Upper lobe of left lung (tissue), 6 donors: ENCODE results near the gene KIF1C. TPM values are rescaled to one million over a fixed set of nuclear protein-coding genes. Genes with fewer than 3 reads are reported as not detected.
A peak's percentile ranks its signal among the peaks of the same experiment; 100 is the strongest.

Experiments
- ATAC-seq, 2 donors: fragments of 200-7000 bp; cut with Tn5 transposase; one replicate each; pipeline ENCODE4 v1.9.1; 2022; ENCODE audit warnings: mild to moderate bottlenecking in 2 of 2, moderate library complexity in 2 of 2; ENCODE audit not compliant: low FRiP score in 2 of 2
- DNase-seq, 2 donors: peaks; one replicate each; pipeline ENCODE4 v3.0.0-alpha.2; 2019 to 2020
- H3K27ac ChIP-seq, 4 donors: fragments of 200-600 bp; sonication (generic); one replicate each; pipeline ENCODE4 v1.5.1; 2016 to 2019
- H3K27me3 ChIP-seq, 4 donors: fragments of 200-600 bp; sonication (generic); one replicate each; pipeline ENCODE4 v1.5.1; 2017 to 2019
- H3K36me3 ChIP-seq, 4 donors: fragments of 200-600 bp; sonication (generic); one replicate each; pipeline ENCODE4 v1.5.1; 2016 to 2019
- H3K4me1 ChIP-seq, 4 donors: fragments of 200-600 bp; sonication (generic); one replicate each; pipeline ENCODE4 v1.5.1; 2018 to 2019
- H3K4me3 ChIP-seq, 4 donors: fragments of 200-600 bp; sonication (generic); one replicate each; pipeline ENCODE4 v1.5.1; 2017 to 2019; ENCODE audit warnings: mild to moderate bottlenecking in 2 of 4, moderate library complexity in 1 of 4
- H3K9me3 ChIP-seq, 4 donors: fragments of 200-600 bp; sonication (generic); one replicate each; pipeline ENCODE4 v1.5.1; 2018 to 2019
- CTCF ChIP-seq, 6 experiments: fragments of 450-650 bp in 4 of 6; fragments of 200-600 bp in 2 of 6; sonication (generic) in 2 of 6; IDR thresholded peaks; one replicate each; pipeline ENCODE4 v1.5.1; 2016 to 2019; ENCODE audit warnings: antibody characterized with exemption in 6 of 6
- EP300 ChIP-seq, 4 donors: sonication (generic); formaldehyde crosslinking; IDR thresholded peaks; one replicate each; pipeline ENCODE4 v1.5.1; 2017; ENCODE audit warnings: antibody characterized with exemption in 4 of 4, control low read depth in 2 of 4
- POLR2A ChIP-seq, 4 donors: fragments of 450-650 bp; IDR thresholded peaks; one replicate each; pipeline ENCODE4 v1.5.1; 2016 to 2017; ENCODE audit warnings: antibody characterized with exemption in 4 of 4, mild to moderate bottlenecking in 2 of 4
- POLR2AphosphoS5 ChIP-seq, 2 donors: sonication (generic); formaldehyde crosslinking; IDR thresholded peaks; one replicate each; pipeline ENCODE4 v1.5.1; 2017; ENCODE audit warnings: antibody characterized with exemption in 2 of 2
- WGBS, 2 donors: methylation state at CpG; one replicate each; pipeline ENCODE4 v1.1.5; 2017 to 2018; 5-methylcytosine and 5-hydroxymethylcytosine counted together
- total RNA-seq, 6 donors: library from RNA; depleted of rRNA in 4 of 6; stranded (reverse); fragments of >200 nt in 4 of 6; gene quantifications; one replicate each; pipeline versions ENCODE4 v1.1.0 to v1.2.1, GENCODE V29; 2016 to 2021
- donor health status: DM: no; HTN: no; CAD: no; lungs with moderate emphysema.
- donor health status: DM: no; HTN: yes; CAD: no; lungs with severe emphysema.

The KIF1C gene
- total RNA-seq, 6 donors from 2014 or later, result 130 to 270 (median 206) TPM

- peak overlapping the region; percentile 90 to 99 (median 95) for H3K27ac ChIP-seq
- DNase-seq (no peak), ATAC-seq (no peak)
- peaks cover 22 to 29% (median 22%) of the 10 kb centered on the region in 4 donors for H3K4me1 ChIP-seq
- no peaks in the 10 kb centered on the region for H3K27me3 ChIP-seq
- 29 to 32% methylated on average over 5 of the region's 5 CpGs for WGBS, 2 donors
- H3K36me3 ChIP-seq, result peaks cover 0 to 41% (median 25%) of the 10 kb centered on the region in 4 donors
- no peaks in the 10 kb centered on the region for H3K9me3 ChIP-seq
- TF ChIP-seq EP300 (IDR thresholded peaks at IDR 0.05) (no peak), POLR2AphosphoS5 (IDR thresholded peaks at IDR 0.05) (peak; percentile 37 to 42), CTCF (IDR thresholded peaks at IDR 0.05) (no peak), POLR2A (IDR thresholded peaks at IDR 0.05) (no peak)
- peak overlapping the region; percentile 90 to 98 (median 96) for H3K4me3 ChIP-seq
Observed at GRCh38 chr17:4986403-4986802, 11.3 kb upstream of the KIF1C start.

- peaks cover 22 to 29% (median 22%) of the 10 kb centered on the region in 4 donors for H3K4me1 ChIP-seq
- peak; percentile 76 to 91 for TF ChIP-seq POLR2AphosphoS5 (IDR thresholded peaks at IDR 0.05)
- TF ChIP-seq POLR2A (IDR thresholded peaks at IDR 0.05), result peak in 3 of 4 donors; percentile 58 to 84 (median 84)
- peak; percentile 73 to 97 (median 92) for TF ChIP-seq CTCF (IDR thresholded peaks at IDR 0.05)
- no peak for TF ChIP-seq EP300 (IDR thresholded peaks at IDR 0.05)
- peak within 1 kb of the TSS; percentile 90 to 98 (median 96) for H3K4me3 ChIP-seq
- 0 to 1% methylated on average over 1 to 54 of the region's 78 CpGs for WGBS, 2 donors
- H3K36me3 ChIP-seq, result peaks cover 0 to 34% (median 19%) of the 10 kb centered on the region in 4 donors
- peak; percentile 92 to 97 for DNase-seq
- H3K27ac ChIP-seq, result peak within 1 kb of the TSS; percentile 90 to 99 (median 95)
- H3K27me3 ChIP-seq, result no peaks in the 10 kb centered on the region
- peak; percentile 93 to 97 for ATAC-seq
- no peaks in the 10 kb centered on the region for H3K9me3 ChIP-seq
Observed at GRCh38 chr17:4986951-4987766, 10.6 kb upstream of the KIF1C start, which contains the start of gene CAMTA2. Gene CAMTA2, minus strand, starts transcription at chr17:4987675. Its CDS starts 1,453 bp downstream, at chr17:4986222.

- Histone ChIP-seq H3K36me3 (peaks cover 0 to 26% (median 11%) of the 10 kb centered on the region in 4 donors), H3K4me3 (peak overlapping the region; percentile 90 to 98 (median 96)), H3K9me3 (no peaks in the 10 kb centered on the region), H3K4me1 (peaks cover 22 to 29% (median 22%) of the 10 kb centered on the region in 4 donors), H3K27ac (peak overlapping the region; percentile 90 to 99 (median 95)), H3K27me3 (no peaks in the 10 kb centered on the region)
- 1 to 4% methylated on average over 18 to 26 of the region's 30 CpGs for WGBS, 2 donors
- peak in 1 of 2 donors; percentile 1 for ATAC-seq
- peak in 1 of 4 donors; percentile 20 for TF ChIP-seq POLR2A (IDR thresholded peaks at IDR 0.05)
- TF ChIP-seq EP300 (IDR thresholded peaks at IDR 0.05), result no peak
- no peak for DNase-seq
Observed at GRCh38 chr17:4987767-4988567, 9.8 kb upstream of the KIF1C start.

GRCh38 chr17:4994081-4994595 lies 3.6 kb upstream of the KIF1C start:
- Histone ChIP-seq H3K36me3 (no peaks in the 10 kb centered on the region), H3K4me1 (peaks cover 13 to 15% (median 14%) of the 10 kb centered on the region in 4 donors), H3K27me3 (no peaks in the 10 kb centered on the region), H3K9me3 (no peaks in the 10 kb centered on the region), H3K4me3 (no peak overlapping the region), H3K27ac (no peak overlapping the region)
- DNase-seq (no peak), ATAC-seq (no peak)
- WGBS, 2 donors, result 89 to 97% methylated on average over 6 of the region's 6 CpGs
- TF ChIP-seq POLR2AphosphoS5 (IDR thresholded peaks at IDR 0.05) (no peak), CTCF (IDR thresholded peaks at IDR 0.05) (no peak), EP300 (IDR thresholded peaks at IDR 0.05) (no peak), POLR2A (IDR thresholded peaks at IDR 0.05) (no peak)
